D721Med (cell line): Measurements from ENCODE around the gene FGFR3.
A peak's percentile ranks its signal among the peaks of the same experiment; 100 is the strongest.

Source experiments
- DNase-seq: peaks from one replicate; pipeline ENCODE4 v3.0.0; 2011; ENCODE audit warnings: low spot score; ENCODE audit not compliant: insufficient read length
- FAIRE-seq: peaks from 2 replicates; lab custom pipeline; 2011; peaks lifted over from hg19 to GRCh38; lab: Jason Lieb, UNC
- CTCF ChIP-seq: IDR thresholded peaks from 2 replicates; pipeline ENCODE4 v1.5.1; 2012; ENCODE audit warnings: mild to moderate bottlenecking, control low read depth; ENCODE audit not compliant: insufficient read depth; ENCODE audit errors: missing control alignments

The FGFR3 gene

GRCh38 chr4:1813915-1814314 is 20.8 kb downstream of the FGFR3 start:
- peak; percentile 15 for TF ChIP-seq CTCF
- no peak for DNase-seq
- no peak for FAIRE-seq

GRCh38 chr4:1814453-1814852 is 21.4 kb downstream of the FGFR3 start:
- TF ChIP-seq CTCF: no peak
- DNase-seq: no peak
- FAIRE-seq: no peak

GRCh38 chr4:1815096-1815996 is 22.3 kb downstream of the FGFR3 start:
- DNase-seq (no peak), FAIRE-seq (no peak)
- no peak for TF ChIP-seq CTCF

- no peak for DNase-seq
- no peak for TF ChIP-seq CTCF
- FAIRE-seq: no peak
Observed at GRCh38 chr4:1815997-1816860, 23.1 kb downstream of the FGFR3 start.

- TF ChIP-seq CTCF: no peak
- FAIRE-seq: no peak
- no peak for DNase-seq
Observed at GRCh38 chr4:1819284-1819683, 26.2 kb downstream of the FGFR3 start.

GRCh38 chr4:1819816-1820215 is 26.7 kb downstream of the FGFR3 start:
- no peak for FAIRE-seq
- TF ChIP-seq CTCF: no peak
- DNase-seq: no peak
